Measurements from ENCODE around the gene TAGLN3. TPM values are rescaled to one million over a fixed set of nuclear protein-coding genes. Genes with fewer than 3 reads are reported as not detected.

TAGLN3 gene
- total RNA-seq, 1 donor from 2014 or later: 3.7 TPM

- DNase-seq (ENCODE audit: low read depth): peak; percentile 28
- Histone ChIP-seq H3K27me3 (ENCODE audit: control insufficient read depth, insufficient read depth, low read length) (no peaks in the 10 kb centered on the region), H3K4me3 (ENCODE audit: low read depth, low read length) (no peak overlapping the region), H3K36me3 (ENCODE audit: control insufficient read depth, insufficient read depth, low read length) (no peaks in the 10 kb centered on the region)
- TF ChIP-seq CTCF (IDR thresholded peaks at IDR 0.05; ENCODE audit: insufficient read depth, low read length, poor library complexity, severe bottlenecking): peak; percentile 93
These were observed 45.0 kb downstream of the TAGLN3 start for GRCh38 chr3:112043621-112044201.

GRCh38 chr3:112046599-112046998 lies 47.9 kb downstream of the TAGLN3 start:
- Histone ChIP-seq H3K4me3 (ENCODE audit: low read depth, low read length) (no peak overlapping the region), H3K27me3 (ENCODE audit: control insufficient read depth, insufficient read depth, low read length) (no peaks in the 10 kb centered on the region), H3K36me3 (ENCODE audit: control insufficient read depth, insufficient read depth, low read length) (no peaks in the 10 kb centered on the region)
- DNase-seq (ENCODE audit: low read depth): no peak
- no peak for TF ChIP-seq CTCF (IDR thresholded peaks at IDR 0.05; ENCODE audit: insufficient read depth, low read length, poor library complexity, severe bottlenecking)

- Histone ChIP-seq H3K36me3 (ENCODE audit: control insufficient read depth, insufficient read depth, low read length) (no peaks in the 10 kb centered on the region), H3K27me3 (ENCODE audit: control insufficient read depth, insufficient read depth, low read length) (no peaks in the 10 kb centered on the region), H3K4me3 (ENCODE audit: low read depth, low read length) (no peak overlapping the region)
- no peak for TF ChIP-seq CTCF (IDR thresholded peaks at IDR 0.05; ENCODE audit: insufficient read depth, low read length, poor library complexity, severe bottlenecking)
- no peak for DNase-seq (ENCODE audit: low read depth)
These were observed 48.5 kb downstream of the TAGLN3 start for GRCh38 chr3:112047264-112047663.

GRCh38 chr3:112048911-112049310 lies 50.2 kb downstream of the TAGLN3 start:
- no peak for TF ChIP-seq CTCF (IDR thresholded peaks at IDR 0.05; ENCODE audit: insufficient read depth, low read length, poor library complexity, severe bottlenecking)
- Histone ChIP-seq H3K36me3 (ENCODE audit: control insufficient read depth, insufficient read depth, low read length) (no peaks in the 10 kb centered on the region), H3K27me3 (ENCODE audit: control insufficient read depth, insufficient read depth, low read length) (no peaks in the 10 kb centered on the region), H3K4me3 (ENCODE audit: low read depth, low read length) (no peak overlapping the region)
- no peak for DNase-seq (ENCODE audit: low read depth)

- H3K4me3 ChIP-seq (ENCODE audit: low read depth, low read length): no peak overlapping the region
- no peaks in the 10 kb centered on the region for H3K36me3 ChIP-seq (ENCODE audit: control insufficient read depth, insufficient read depth, low read length)
- no peak for DNase-seq (ENCODE audit: low read depth)
- no peak for TF ChIP-seq CTCF (IDR thresholded peaks at IDR 0.05; ENCODE audit: insufficient read depth, low read length, poor library complexity, severe bottlenecking)
- no peaks in the 10 kb centered on the region for H3K27me3 ChIP-seq (ENCODE audit: control insufficient read depth, insufficient read depth, low read length)
These were observed 54.5 kb downstream of the TAGLN3 start for GRCh38 chr3:112053229-112053628.

- H3K27me3 ChIP-seq (ENCODE audit: control insufficient read depth, insufficient read depth, low read length): no peaks in the 10 kb centered on the region
- no peaks in the 10 kb centered on the region for H3K36me3 ChIP-seq (ENCODE audit: control insufficient read depth, insufficient read depth, low read length)
- DNase-seq (ENCODE audit: low read depth): no peak
- H3K4me3 ChIP-seq (ENCODE audit: low read depth, low read length): no peak overlapping the region
- TF ChIP-seq CTCF (IDR thresholded peaks at IDR 0.05; ENCODE audit: insufficient read depth, low read length, poor library complexity, severe bottlenecking): no peak
These were observed 57.8 kb downstream of the TAGLN3 start for GRCh38 chr3:112056451-112056929.
